OCI-LY3 (cell line): Measurements from ENCODE around the gene B3GNT7.

Experiments
- EZH2phosphoT487 ChIP-seq: fragments of 200-600 bp; shearing (Covaris generic); IDR thresholded peaks from 2 replicates; pipeline ENCODE4 v1.6.1; 2018; ENCODE audit warnings: antibody characterized with exemption, mixed run types, low read depth
- TF ChIP-seq, protein P1 (sequence below): fragments of 200-600, 300-600 bp; sonication (generic); IDR thresholded peaks from 2 replicates; pipeline ENCODE4 v1.5.1; 2014; ENCODE audit warnings: antibody characterized with exemption, low read length, low read depth

DNA sequence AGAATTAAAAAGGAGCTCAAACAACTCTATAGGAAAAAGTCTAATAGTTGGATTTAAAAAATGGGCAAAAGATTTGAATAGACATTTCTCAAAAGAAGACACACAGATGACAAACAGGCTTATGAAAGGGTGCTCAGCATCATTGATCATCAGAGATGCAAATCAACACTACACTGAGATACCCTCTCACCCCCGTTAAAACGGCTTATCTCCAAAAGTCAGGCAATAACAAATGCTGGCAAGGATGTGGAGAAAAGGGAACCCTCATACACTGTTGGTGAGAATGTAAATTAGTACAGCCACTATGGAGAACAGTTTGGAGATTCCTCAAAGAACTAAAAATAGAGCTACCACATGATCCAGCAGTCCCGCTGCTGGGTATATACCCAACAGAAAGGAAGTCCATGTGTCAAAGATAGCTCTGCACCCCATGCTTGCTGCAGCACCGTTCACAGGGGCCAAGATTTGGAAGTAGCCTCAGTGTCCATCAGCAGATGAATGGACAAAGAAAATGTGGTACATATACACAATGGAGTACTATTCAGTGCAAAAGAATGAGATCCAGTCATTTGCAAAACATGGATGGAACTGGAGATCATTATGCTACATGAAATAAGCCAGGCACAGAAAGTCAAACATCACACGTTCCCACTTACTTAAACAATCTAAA is 46.7 kb upstream of the B3GNT7 start:
- TF ChIP-seq, protein P1, sequence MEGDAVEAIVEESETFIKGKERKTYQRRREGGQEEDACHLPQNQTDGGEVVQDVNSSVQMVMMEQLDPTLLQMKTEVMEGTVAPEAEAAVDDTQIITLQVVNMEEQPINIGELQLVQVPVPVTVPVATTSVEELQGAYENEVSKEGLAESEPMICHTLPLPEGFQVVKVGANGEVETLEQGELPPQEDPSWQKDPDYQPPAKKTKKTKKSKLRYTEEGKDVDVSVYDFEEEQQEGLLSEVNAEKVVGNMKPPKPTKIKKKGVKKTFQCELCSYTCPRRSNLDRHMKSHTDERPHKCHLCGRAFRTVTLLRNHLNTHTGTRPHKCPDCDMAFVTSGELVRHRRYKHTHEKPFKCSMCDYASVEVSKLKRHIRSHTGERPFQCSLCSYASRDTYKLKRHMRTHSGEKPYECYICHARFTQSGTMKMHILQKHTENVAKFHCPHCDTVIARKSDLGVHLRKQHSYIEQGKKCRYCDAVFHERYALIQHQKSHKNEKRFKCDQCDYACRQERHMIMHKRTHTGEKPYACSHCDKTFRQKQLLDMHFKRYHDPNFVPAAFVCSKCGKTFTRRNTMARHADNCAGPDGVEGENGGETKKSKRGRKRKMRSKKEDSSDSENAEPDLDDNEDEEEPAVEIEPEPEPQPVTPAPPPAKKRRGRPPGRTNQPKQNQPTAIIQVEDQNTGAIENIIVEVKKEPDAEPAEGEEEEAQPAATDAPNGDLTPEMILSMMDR = no peak
- no peak for TF ChIP-seq EZH2phosphoT487
